SIG-M5 treated with dmso at 0.1 percent for 504 hours (cell line): ENCODE results near the gene COL25A1.
"Not testable (repeated sequence)": the region's sequence is repeated elsewhere in the genome, so short reads cannot be mapped to it uniquely, and the experiment has no call there.

Source experiments
- DNase-seq: peaks from one replicate; lab custom pipeline; 2025; ENCODE audit not compliant: unreplicated experiment; lab: John Stamatoyannopoulos, UW

COL25A1 gene

DNA sequence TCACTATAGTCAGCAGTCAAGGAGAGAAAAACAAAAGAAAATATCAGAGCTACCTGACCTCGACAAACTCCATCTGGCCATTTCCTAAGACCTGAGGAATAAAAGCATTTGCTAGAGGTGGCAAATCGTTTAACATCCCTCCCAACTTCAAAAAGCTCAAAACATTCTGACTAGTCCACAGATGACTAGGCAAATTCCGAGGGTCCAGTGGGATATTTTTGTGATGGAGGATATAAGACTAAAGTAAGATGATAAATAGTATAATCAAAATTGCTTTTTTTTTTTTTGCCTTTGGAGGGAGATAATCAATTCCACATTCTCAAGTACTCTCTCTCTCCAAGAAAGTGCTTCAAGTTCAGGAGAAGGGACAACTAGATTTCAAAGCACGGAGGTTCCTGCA is 420.5 kb downstream of the COL25A1 start:
- no peak for DNase-seq

DNA sequence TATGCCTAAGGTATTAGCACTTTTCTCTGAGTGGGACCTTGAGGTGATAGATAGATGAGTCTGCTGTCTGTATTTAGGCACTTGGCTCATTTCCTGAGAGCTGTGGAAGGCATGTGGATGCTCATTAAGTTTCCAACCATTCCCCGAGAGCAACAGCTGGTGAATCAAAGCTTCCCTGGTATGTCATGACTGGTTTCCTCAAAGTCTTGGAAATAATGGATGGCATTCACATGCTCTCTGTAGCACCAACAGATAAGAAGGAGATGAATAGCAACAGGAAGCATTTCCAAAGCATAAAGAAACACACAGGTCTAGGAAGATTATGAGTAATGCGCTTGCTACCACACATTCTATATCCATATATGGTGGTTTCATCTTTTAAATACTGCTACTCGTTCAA is 421.3 kb downstream of the COL25A1 start:
- DNase-seq = no peak

DNA sequence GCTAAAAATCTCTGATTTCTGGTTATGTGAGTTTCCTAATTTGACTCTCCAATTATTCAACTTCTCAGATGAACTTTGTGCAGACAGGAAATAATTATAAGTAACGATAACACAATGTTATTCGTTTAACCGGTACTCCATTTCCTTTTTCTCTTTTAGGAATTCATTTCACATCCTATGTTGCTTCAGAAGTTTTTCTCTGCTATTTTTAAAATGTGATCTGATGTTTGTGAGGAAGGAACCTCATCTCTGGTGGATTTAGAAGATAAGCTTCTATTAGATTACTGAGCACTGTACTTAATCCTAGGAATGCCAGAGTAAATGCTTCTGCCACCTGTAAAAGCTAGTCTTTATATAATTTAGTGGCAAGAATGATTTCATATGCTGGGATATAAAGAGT is 423.7 kb downstream of the COL25A1 start:
- DNase-seq = no peak

DNA sequence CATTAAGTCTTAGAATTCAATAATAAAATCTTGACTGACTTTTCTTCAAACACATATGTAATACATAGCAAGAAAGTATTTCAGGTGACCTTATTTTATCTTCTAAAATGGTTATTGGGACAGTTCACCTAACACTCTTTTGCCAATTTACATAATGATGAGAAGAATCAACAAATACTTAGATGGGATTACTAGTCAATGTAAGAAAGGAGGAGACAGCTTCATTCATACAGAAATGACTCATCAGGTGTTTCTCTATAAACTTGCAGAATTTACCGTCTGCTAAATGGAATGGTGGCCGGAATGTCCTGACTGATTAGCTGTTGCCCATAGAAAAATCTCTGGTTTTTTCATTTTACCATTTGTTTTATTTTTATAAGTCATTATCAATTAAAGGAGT is 424.6 kb downstream of the COL25A1 start:
- DNase-seq = no peak

GRCh38 chr4:108874806-108875205 is 427.7 kb downstream of the COL25A1 start:
- no peak for DNase-seq

DNA sequence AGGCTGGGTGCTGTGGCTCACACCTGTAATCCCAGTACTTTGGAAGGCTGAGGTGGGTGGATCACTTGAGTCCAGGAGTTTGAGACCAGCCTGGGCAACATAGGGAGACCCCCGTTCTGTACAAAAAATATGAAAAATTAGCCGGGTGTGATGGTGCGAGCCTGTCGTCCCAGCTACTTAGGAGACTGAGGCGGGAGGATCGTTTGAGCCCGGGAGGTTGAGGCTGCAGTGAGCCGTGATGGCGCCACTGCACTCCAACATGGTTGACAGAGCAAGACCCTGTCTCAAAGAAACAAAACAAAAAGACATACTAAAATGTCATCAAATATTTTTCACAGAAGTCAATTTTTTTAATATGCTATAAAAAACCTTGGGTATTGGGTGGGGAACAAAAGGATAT is 432.5 kb downstream of the COL25A1 start:
- DNase-seq = not testable (repeated sequence)

GRCh38 chr4:108868606-108869227 is 433.7 kb downstream of the COL25A1 start:
- DNase-seq = no peak

- no peak for DNase-seq
Observed at GRCh38 chr4:108867476-108867875, 435.0 kb downstream of the COL25A1 start.

GRCh38 chr4:108861334-108861733 is 441.1 kb downstream of the COL25A1 start:
- DNase-seq = no peak

DNA sequence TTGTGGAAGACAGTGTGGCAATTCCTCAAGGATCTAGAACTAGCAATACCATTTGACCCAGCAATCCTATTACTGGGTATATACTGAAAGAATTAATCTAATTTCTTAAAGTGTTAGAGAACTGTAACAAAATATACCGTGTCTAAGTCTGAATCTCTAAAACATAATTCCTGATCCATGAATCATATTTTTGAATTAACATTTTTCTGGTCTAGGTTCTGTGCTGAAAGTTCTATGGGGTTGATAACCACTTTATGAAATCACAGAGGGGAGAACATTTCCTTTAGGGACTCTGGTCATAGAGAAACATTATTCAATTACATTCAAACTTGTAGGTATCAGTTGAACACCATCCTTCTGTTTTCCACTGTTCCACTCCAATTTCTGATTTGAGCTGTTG is 447.7 kb downstream of the COL25A1 start:
- DNase-seq = no peak

DNA sequence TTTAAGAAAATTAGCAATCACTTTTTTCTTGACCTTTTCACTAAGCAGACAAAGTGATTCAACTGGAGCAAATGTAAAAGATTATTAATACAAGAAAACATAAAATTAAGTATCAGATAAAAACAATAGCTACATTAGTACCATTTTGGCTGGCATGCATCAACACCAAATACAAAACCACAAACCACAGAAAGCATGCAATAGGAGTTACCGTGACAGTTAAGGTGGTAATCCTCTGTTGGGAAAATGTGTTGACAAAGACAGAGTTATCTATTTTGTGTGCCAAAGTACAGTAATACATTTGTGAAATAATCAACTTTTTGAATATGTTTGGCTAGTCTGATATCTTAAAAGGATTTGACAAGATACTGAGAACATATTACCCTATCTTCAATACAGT is 449.8 kb downstream of the COL25A1 start:
- no peak for DNase-seq

DNA sequence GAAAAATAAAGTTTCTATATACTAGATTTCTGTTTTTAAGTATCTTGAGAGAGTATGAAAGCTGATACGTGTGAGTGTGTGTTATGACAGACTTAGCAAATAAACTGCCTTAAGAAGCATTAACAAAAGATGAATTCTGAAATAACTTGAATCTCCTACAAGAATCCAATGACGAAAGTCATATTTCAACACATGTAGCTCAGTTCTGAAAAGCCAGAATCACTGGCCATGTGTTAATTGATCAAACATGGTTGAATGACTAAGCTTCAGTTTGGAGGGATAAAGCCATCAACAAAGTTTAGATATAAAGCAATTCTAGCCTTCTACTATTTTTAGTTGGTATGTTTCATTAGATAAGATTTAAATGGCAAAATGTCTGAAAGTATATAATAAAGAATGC is 451.1 kb downstream of the COL25A1 start:
- DNase-seq = no peak

DNA sequence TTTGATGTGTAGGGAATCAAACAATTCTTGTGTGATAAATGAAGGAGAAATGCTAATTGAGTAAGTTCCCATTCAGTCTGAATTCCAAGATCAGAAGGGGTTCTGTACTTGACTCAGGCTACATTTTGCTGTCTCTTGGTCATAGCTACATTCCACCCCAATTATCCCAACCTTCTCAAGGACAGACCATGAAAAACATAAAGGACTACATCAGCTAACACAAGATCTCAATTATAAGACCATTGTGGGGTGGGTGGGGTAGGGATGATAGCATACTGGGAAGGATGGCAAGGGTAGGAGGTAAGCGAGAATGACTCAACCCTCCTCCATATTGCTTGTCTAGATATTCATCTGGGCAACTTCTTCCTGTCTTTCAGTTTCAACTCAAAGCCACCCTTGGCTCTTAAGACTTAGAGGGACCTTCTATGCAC is 452.2 kb downstream of the COL25A1 start:
- no peak for DNase-seq

DNA sequence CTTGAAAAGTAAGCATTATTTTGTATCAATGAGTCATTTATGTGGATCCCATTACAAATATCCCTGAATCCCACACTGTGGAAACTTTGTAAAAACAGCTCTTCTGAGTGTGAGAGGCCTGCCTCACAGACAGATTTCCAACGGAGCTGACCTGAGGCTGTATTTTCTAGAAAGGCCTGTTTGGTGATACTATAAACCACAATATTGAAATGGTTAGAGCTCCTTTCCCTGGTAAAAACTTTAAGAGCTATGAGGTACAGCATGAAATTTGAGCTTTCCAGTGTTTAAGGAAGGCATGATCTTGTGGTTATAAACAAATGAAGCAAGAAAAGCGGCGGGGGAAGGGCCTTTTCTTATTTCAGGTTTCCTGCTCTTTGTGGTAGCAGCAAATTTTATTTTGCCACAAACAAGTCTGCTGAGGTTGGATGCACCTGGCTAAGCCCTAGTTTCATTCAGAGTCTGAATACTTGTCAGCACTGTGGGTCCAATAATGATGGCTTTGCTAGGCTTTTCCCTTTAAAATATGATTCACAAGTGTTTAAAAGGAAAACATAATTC is 452.8 kb downstream of the COL25A1 start:
- no peak for DNase-seq

GRCh38 chr4:108846568-108846967 is 455.9 kb downstream of the COL25A1 start:
- no peak for DNase-seq

GRCh38 chr4:108840426-108840975 is 462.0 kb downstream of the COL25A1 start:
- no peak for DNase-seq

GRCh38 chr4:108839333-108839732 is 463.1 kb downstream of the COL25A1 start:
- no peak for DNase-seq

GRCh38 chr4:108838451-108838850 is 464.0 kb downstream of the COL25A1 start:
- DNase-seq = no peak

- peak; percentile 46 for DNase-seq
Observed at GRCh38 chr4:108834835-108835384, 467.5 kb downstream of the COL25A1 start.

GRCh38 chr4:108834166-108834834 is 468.2 kb downstream of the COL25A1 start:
- no peak for DNase-seq

- no peak for DNase-seq
Observed at GRCh38 chr4:108833046-108833445, 469.4 kb downstream of the COL25A1 start.

GRCh38 chr4:108831886-108832285 is 470.6 kb downstream of the COL25A1 start:
- DNase-seq = no peak
